Measurements from ENCODE around the gene PANK1. TPM values are rescaled to one million over a fixed set of nuclear protein-coding genes. Genes with fewer than 3 reads are reported as not detected.

PANK1 gene
- total and polyA plus RNA-seq, 2 of the 8 experiments (the other 6 are each of a cell fraction or from before 2014, with no cell fraction given): 18.5 to 40.4 TPM

DNA sequence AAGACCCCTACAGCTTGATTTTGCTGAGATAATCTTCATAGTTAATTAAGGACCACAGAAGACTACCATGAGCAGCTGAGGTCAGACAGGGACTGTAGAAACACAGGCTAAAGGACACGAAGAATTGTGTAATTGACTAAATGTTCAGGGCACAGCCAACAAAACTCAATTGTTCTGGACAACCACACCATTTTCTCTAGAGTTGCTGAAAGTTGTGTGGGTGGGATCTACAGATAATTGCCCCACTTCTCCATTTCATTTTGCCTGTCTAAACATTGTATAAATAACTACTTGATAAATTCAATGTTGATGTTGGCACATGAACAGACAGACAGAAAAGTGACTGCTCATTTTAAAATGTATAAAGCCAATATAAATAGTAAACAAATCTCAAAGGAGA lies 70.7 kb downstream of the PANK1 start:
- Histone ChIP-seq H4K8ac (ENCODE audit: extremely low read depth, insufficient read depth, low read length) (no peak overlapping the region), H3K56ac (replicated peaks; ENCODE audit: insufficient read length, low read depth, low read length) (no peak overlapping the region), H3K79me1 (ENCODE audit: low read depth, low read length) (no peaks in the 10 kb centered on the region), H2BK20ac (ENCODE audit: low read length) (no peak overlapping the region), H3K9me3 (ENCODE audit: insufficient read depth in 2 of 2, low read depth in 1 of 2, low read length in 1 of 2) (no peaks in the 10 kb centered on the region), H4K20me1 (replicated peaks in 1 of 2; ENCODE audit: control insufficient read depth in 1 of 2, insufficient read depth in 2 of 2, low read length in 2 of 2) (no peaks in the 10 kb centered on the region), H2AK5ac (ENCODE audit: low read depth, low read length) (no peak overlapping the region), H2BK5ac (ENCODE audit: low read depth, low read length) (no peak overlapping the region), H3K4ac (replicated peaks; ENCODE audit: insufficient read length, low read depth, low read length) (no peak overlapping the region), H3K36me3 (ENCODE audit: control insufficient read depth in 2 of 4, insufficient read depth in 4 of 4, low read length in 3 of 4) (no peaks in the 10 kb centered on the region), H2BK120ac (replicated peaks; ENCODE audit: low read depth, low read length) (no peak overlapping the region), H3K27me3 (replicated peaks in 1 of 4; ENCODE audit: control insufficient read depth in 3 of 4, extremely low read depth in 1 of 4, insufficient read depth in 3 of 4, low read length in 3 of 4) (no peaks in the 10 kb centered on the region), H3K23ac (ENCODE audit: insufficient read length) (no peak overlapping the region), H3K18ac (ENCODE audit: extremely low read depth, low read length) (no peak overlapping the region), H3K4me3 (ENCODE audit: extremely low read depth in 1 of 4, insufficient read depth in 2 of 4, low read depth in 3 of 4, low read length in 4 of 4) (no peak overlapping the region), H4K5ac (ENCODE audit: insufficient read length, low read depth, low read length) (no peak overlapping the region), H3K4me1 (replicated peaks in 1 of 4; ENCODE audit: control insufficient read depth in 3 of 4, insufficient read depth in 4 of 4, low read length in 3 of 4) (no peaks in the 10 kb centered on the region), H3K79me2 (ENCODE audit: control insufficient read depth in 1 of 2, insufficient read depth in 2 of 2, low read length in 2 of 2) (no peaks in the 10 kb centered on the region), H3K9ac (replicated peaks in 1 of 4; ENCODE audit: extremely low read depth in 1 of 4, low read depth in 3 of 4, low read length in 3 of 4) (no peak overlapping the region), H2AFZ (ENCODE audit: low read length) (no peak overlapping the region), H2BK15ac (ENCODE audit: low read length) (no peak overlapping the region), H3K4me2 (ENCODE audit: insufficient read depth in 1 of 2, low read depth in 2 of 2, low read length in 2 of 2) (no peak overlapping the region), H3K14ac (ENCODE audit: insufficient read length) (no peak overlapping the region), H3K27ac (ENCODE audit: low read depth, low read length) (no peak overlapping the region), H3K23me2 (ENCODE audit: low read depth, low read length) (no peaks in the 10 kb centered on the region), H2BK12ac (ENCODE audit: low read depth, low read length) (no peak overlapping the region), H4K91ac (replicated peaks; ENCODE audit: insufficient read length, low read length) (no peak overlapping the region)
- 76% methylated on average over 1 of the region's 1 CpG; no CpG with 5 or more reads in 1 of the 2 experiments for WGBS, 2 experiments (ENCODE audit: extremely low coverage in 1 of 2, insufficient coverage in 1 of 2, insufficient read length in 1 of 2, insufficient replicate concordance in 2 of 2, low coverage in 1 of 2, low lambda C conversion rate in 2 of 2, missing lambda C conversion rate in 1 of 2)
- ChIA-PET POLR2A (ENCODE audit: partially characterized antibody) (interaction anchor here (0.7 to 2.2 kb wide), 2 partner anchors 70 to 210 kb away, joined by 3 to 5 read pairs; no protein-coding TSS in a partner anchor), CTCF (ENCODE audit: partially characterized antibody) (interaction anchor here (0.5 to 1.1 kb wide), 2 partner anchors 9 to 165 kb away, joined by 3 read pairs; no protein-coding TSS in a partner anchor)
- TF ChIP-seq KDM5A (IDR thresholded peaks at IDR 0.05; ENCODE audit: low read length): no peak
- no peak for TF ChIP-seq SP1 (IDR thresholded peaks at IDR 0.05; ENCODE audit: low read depth, low read length)
- TF ChIP-seq BRCA1 (IDR thresholded peaks at IDR 0.05; ENCODE audit: low read depth, low read length): no peak
- no peak for TF ChIP-seq CBX5 (IDR thresholded peaks at IDR 0.05; ENCODE audit: low read depth, low read length)
- TF ChIP-seq CEBPB (IDR thresholded peaks at IDR 0.05; ENCODE audit: low read depth, low read length): no peak
- TF ChIP-seq CHD2 (IDR thresholded peaks at IDR 0.05; ENCODE audit: low read length): no peak
- no peak for TF ChIP-seq HDAC6 (IDR thresholded peaks at IDR 0.05; ENCODE audit: low read depth, low read length)
- FAIRE-seq (no peak), DNase-seq (ENCODE audit: low read depth in 1 of 2, low spot score in 2 of 2) (no peak)

Measured in H1 (cell line).